NK-92 (cell line): Measurements from ENCODE around the gene ARHGAP4.

ENCODE experiments used
- DNase-seq: peaks from one replicate; lab custom pipeline; 2025; ENCODE audit not compliant: unreplicated experiment; lab: John Stamatoyannopoulos, UW

ARHGAP4 gene

GRCh38 chrX:153964105-153964504 is 38.0 kb upstream of the ARHGAP4 start:
- DNase-seq = no peak

GRCh38 chrX:153963546-153963945 is 37.5 kb upstream of the ARHGAP4 start:
- no peak for DNase-seq

- DNase-seq = no peak
Observed at GRCh38 chrX:153961292-153961691, 35.2 kb upstream of the ARHGAP4 start.

GRCh38 chrX:153960786-153961185 is 34.7 kb upstream of the ARHGAP4 start:
- DNase-seq = no peak

GRCh38 chrX:153960077-153960476 is 34.0 kb upstream of the ARHGAP4 start:
- no peak for DNase-seq

- DNase-seq = no peak
Observed at GRCh38 chrX:153959649-153960048, 33.6 kb upstream of the ARHGAP4 start.

GRCh38 chrX:153958605-153959004 is 32.5 kb upstream of the ARHGAP4 start:
- DNase-seq = no peak

- DNase-seq = no peak
Observed at GRCh38 chrX:153957224-153957623, 31.2 kb upstream of the ARHGAP4 start.

- no peak for DNase-seq
Observed at GRCh38 chrX:153956044-153956907, 30.2 kb upstream of the ARHGAP4 start.

GRCh38 chrX:153955228-153955732 is 29.2 kb upstream of the ARHGAP4 start:
- no peak for DNase-seq

GRCh38 chrX:153954558-153955227 is 28.6 kb upstream of the ARHGAP4 start:
- no peak for DNase-seq

GRCh38 chrX:153953892-153954557 is 28.0 kb upstream of the ARHGAP4 start:
- DNase-seq = no peak

GRCh38 chrX:153953342-153953830 is 27.3 kb upstream of the ARHGAP4 start:
- DNase-seq = no peak

GRCh38 chrX:153952373-153953026 is 26.4 kb upstream of the ARHGAP4 start:
- DNase-seq = no peak

- DNase-seq = no peak
Observed at GRCh38 chrX:153951683-153952372, 25.8 kb upstream of the ARHGAP4 start.

GRCh38 chrX:153950127-153950526 is 24.1 kb upstream of the ARHGAP4 start:
- no peak for DNase-seq

GRCh38 chrX:153948847-153949805 is 23.1 kb upstream of the ARHGAP4 start:
- no peak for DNase-seq

- no peak for DNase-seq
Observed at GRCh38 chrX:153948002-153948466, 22.0 kb upstream of the ARHGAP4 start.
